GM21576 (cell line): Measurements from ENCODE around the gene SLC25A3.
A peak's percentile ranks its signal among the peaks of the same experiment; 100 is the strongest.
"Not testable (repeated sequence)": the region's sequence is repeated elsewhere in the genome, so short reads cannot be mapped to it uniquely, and the experiment has no call there.

Experiments
- ATAC-seq: cut with Tn5 transposase; IDR thresholded peaks from one replicate; pipeline ENCODE4 v1.9.1; 2021; ENCODE audit warnings: mild to moderate bottlenecking, moderate library complexity; ENCODE audit not compliant: unreplicated experiment

SLC25A3 gene

DNA sequence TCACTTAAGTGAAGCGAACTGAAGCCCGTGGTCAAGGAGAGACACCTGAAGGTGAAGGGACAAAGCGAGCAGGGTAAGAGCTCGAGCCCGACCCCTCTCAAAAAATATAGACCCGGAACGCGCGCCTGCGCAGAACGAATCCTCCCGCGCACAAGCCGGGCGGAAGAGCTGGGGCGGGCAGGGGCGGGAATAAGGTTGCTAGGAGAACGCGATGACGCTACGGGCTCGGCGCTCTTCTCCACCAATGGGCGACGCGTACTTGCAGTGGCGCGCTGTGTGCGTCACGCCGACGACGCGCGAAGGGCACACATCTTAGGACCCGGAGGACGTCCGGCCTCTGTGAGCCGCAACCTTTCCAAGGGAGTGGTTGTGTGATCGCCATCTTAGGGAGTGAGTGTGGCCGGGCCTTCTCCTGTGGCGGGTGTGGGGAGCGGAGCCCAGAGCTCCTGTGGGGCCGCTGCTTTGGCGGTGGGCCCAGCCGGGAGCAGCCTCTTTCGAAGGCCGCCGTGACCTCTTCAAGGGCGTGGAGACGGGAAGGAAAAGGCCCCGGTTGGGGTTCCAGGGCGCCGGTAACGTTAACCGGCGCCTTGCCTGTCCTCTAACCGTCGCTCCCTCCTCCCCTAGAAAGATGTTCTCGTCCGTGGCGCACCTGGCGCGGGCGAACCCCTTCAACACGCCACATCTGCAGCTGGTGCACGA lies at the start of gene SLC25A3:
Gene SLC25A3, plus strand, starts transcription at position 336 of the 699 bp plus-strand sequence. Its CDS starts 293 bp downstream, at position 629.
- peak; percentile 99 for ATAC-seq

DNA sequence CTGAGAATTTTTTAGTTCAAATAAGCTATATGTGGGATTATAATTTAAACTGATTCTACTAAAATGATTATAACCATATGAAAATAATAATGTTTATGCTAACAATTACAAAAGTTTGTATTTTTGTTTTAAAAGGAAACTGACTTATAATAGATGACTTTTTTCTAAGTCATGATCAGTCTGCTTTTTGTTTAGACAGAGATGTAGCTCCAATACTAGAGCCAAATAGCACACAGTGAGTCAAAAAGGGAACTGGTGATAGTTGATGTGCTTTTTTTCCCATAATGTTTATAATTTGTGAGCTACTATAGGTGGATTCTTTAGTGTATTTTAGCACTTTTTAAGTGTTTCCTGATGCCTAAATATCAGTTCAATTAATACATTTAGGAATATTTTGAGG lies 49.8 kb upstream of the SLC25A3 start:
- ATAC-seq, result no peak

DNA sequence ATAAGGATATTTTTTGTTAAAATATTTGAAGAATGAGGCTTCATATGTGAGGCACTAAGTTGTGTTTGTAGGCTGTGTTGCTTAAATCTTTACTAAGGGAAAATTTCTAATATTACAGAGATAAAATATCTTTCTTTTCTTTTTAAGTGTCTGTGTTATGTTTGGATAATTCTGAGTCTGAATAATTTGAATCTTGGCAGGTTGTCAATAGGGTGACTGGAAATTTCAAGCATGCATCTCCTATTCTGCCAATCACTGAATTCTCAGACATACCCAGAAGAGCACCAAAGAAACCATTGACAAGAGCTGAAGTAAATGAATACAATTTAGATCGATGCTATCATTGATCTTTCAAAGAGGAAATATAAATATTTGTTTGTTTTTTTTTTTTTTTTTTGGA lies 48.7 kb upstream of the SLC25A3 start:
- ATAC-seq, result no peak

DNA sequence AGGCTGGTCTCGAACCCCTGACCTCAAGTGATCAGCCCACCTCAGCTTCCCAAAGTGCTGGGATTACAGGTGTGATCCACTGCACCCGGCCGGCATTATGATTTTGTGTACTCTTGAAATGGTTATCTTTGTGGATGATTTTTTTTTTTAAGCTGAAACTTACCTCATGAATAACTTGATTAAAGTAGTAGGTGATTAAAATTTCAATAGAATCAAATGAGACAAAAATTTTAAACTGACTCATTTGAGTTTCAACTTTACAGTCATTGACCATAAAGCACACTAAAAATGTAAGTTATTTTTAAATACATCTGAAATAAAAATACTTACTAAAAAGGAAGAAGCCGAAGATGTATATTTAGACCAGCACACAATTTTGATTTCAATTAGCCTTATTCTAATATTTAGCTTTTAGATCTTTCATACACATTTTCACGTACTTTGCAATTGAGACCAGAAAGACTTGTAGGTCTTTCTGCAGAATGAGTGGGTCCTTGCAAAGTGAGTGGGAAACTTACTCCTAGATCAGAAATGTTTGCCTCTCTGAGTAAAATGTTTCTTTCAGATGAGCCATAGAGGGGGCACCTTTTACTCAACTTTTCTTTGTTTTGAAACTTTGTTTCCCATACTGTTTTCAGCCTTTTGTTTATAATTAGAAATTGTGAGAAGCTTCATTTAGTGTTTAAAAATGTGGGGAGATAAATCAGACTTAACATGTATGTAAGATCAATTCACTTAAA lies 43.9 kb upstream of the SLC25A3 start:
- ATAC-seq, result no peak

DNA sequence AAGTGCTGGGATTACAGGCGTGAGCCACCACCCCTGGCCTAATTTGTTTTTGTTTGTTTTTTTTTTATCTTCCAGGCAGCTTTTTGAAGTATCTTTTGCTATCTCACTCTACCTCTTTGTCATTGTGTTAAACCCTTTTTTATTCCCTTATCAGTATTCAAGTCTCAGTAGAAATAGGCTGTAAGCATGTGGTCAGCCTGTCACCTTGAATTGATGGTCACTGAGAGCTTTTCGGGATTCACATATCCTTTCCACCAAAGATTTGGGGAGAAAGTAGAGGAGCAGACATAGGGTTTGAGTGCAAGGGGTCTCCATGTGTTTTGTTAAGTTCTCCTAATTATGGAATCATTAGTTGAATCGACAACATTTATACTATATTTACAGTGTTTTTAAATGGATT lies 41.7 kb upstream of the SLC25A3 start:
- ATAC-seq, result no peak

DNA sequence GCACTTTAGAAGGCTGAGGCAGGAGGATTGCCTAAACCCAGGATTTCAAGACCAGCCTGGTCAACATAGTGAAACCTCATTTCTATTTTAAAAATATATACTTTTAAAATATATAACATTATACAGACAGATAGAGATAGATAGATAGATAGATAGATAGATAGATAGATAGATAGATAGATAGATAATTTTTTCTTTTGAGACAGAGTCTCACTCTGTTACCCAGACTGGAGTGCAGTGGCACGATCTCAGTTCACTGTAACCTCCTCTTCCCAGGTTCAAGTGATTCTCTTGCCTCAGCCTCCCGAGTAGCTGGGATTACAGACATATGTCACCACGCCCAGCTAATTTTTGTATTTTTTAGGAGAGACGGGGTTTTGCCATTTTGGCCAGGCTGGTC lies 35.4 kb upstream of the SLC25A3 start:
- not testable (repeated sequence) for ATAC-seq

DNA sequence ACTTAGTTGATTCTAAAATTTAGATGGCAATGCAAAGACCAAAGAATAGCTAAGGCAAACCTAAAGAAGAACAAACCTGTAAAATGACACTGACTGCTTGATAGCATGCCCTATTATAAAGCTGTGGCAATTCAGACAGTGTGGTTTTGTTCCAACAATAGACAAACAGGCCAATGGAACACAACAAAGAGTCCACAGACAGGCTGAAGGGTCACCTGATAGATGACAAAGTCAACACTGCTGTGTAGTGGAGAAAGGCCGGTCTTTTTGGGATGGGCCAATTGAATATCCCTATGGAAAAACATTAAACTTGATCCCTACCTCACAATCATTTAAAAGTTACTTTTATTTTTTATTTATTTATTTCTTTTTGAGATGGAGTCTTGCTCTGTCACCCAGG lies 33.8 kb upstream of the SLC25A3 start:
- ATAC-seq, result no peak

DNA sequence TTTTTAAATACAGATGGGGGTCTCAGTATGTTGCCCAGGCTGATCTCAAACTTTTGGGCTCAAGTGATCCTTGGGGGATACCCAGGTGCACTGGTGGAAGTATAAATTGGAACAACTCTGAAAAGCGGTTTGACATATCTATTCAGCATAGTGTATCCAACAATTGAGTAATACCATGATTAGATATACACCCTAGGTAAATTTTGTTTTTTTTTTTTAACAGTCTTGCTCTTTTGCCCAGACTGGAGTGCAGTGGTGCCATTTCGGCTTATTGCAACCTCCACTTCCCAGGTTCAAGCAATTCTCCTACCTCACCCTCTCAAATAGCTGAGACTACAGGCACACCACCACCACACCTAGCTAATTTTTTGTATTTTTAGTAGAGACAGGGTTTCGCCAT lies 31.6 kb upstream of the SLC25A3 start:
- ATAC-seq, result no peak

DNA sequence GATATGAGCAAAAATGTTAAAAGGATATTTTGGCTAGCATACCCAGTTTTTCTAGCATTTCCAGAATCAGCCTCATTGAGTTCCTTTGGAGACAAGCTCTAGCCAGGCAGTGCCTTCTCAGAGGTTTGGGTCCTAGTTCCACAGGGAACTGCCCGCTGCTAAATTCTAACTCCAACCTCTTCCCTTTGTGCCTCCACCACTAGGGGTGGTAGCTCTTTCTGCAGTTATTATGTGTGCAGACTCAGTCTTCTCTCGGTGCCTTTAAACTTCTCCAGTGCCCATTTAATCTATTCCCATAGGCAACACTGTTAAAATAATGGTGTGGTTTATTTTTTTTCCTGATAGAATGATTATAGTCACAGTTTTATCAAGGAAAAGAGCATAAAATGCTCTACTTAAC lies 21.5 kb upstream of the SLC25A3 start:
- no peak for ATAC-seq

DNA sequence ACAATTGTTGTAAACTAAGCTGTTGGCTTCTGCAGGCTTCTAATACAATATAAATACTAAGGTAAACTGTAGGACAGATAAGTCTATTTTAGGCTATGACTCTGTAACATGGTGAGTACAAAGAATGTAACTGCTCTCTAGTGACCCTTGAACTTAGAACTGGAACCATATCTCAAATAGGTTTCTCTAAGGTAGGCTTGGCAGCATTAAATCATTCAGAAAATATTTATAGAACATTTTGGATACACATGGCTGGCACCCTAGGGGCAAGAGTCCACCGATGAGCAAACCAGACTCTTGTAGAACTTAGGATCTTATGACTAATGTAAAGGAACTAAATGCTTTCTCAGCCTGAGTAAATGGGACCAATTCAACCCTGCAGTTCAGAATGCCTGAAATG lies 19.4 kb upstream of the SLC25A3 start:
- ATAC-seq, result no peak

DNA sequence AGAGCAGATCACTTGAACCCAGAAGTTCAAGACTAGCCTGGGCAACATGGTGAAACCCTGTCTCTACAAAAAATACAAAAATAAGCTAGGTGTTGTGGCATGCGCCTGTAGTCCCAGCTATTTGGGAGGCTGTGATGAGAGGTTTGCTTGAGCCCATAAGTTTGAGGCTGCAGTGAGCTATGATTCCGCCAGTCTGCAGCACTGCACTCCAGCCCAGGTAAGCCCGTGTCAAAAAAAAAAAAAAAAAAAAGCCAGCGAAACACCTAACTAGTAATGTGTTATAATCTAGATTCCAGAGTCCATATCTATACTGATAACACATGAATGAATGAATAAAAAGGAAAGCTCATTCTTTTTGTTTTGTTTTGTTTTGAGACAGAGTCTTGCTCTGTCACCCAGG lies 18.5 kb upstream of the SLC25A3 start:
- no peak for ATAC-seq

DNA sequence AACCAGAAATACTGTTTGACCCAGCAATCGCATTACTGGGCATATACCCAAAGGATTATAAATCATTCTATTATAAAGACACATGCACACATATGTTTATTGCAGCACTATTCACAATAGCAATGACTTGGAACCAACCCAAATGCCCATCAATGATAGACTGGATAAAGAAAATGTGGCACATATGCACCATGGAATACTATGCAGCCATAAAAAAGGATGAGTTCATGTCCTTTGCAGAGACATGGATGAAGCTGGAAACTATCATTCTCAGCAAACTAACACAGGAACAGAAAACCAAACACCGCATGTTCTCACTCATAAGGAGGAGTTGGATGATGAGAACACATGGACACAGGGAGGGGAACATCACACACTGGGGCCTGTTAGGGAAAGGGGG lies 16.7 kb upstream of the SLC25A3 start:
- not testable (repeated sequence) for ATAC-seq

DNA sequence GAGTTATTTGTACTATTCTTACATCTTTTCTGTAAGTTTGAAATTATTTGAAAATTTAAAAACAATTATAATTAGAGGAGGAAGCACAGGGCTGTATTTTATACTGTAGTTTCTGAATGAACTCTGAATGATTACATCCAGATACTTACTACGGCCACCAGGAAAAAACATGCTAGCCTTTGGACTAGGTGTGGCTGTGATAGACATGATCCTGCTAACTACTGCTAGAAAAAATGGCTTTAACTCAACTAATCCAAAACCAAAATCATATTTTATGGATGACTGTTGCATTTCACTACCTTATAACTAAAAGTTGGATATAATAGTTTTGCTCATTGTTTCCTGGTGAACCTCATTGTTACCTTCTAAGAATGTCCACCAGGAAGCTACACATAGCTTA lies 15.1 kb upstream of the SLC25A3 start:
- ATAC-seq, result no peak

DNA sequence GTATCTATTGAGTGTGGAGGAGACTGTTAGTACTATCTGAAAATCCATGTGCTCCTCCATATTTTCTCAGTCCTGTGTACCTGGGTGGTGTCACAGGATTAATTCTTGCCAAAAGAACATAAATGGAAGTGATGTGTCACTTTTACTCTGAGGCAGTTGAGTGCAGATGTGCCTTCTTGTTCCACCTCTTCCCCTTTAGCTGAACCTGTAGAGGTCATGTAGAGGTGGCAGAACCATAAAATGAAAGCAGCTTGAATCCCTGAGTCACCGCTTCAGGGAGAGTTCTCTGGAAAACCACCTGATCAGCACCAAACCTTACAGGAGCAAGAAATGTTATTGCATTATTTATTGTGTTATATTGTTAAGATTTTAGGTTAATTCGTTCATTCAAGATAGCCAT lies 14.7 kb upstream of the SLC25A3 start:
- ATAC-seq, result no peak

DNA sequence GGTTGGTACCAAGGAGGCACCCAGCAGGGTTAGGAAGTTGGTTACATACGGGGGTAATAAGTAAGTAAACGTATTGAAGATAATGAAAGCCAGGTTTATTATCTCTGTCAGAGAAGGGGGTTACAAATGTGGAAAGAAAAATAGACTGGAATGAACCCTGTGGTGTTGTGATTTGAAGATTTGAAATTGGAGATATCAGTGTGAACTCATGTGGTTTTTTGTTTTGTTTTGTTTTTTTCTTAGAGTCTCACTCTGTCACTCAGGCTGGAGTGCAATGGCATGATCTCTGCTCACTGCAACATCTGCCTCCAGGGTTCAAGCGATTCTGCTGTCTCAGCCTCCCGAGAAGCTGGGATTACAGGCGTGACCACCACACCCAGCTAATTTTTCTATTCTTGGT lies 14.1 kb upstream of the SLC25A3 start:
- no peak for ATAC-seq

DNA sequence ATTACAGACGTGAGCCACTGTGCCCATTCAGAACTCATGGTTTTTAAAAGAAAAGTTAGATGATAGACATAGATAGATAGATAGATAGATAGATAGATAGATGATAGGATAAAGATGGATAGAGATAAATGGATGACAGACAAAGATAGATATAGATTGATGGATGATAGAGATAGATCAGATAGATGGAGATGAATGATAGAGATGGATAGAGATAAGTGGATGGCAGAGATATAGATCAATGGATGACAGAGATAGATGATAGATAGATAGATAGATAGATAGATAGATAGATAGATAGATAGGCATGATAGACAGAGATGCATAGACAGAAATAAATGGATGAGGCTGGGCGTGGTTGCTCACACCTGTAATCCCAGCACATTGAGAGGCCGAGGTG lies 13.7 kb upstream of the SLC25A3 start:
- ATAC-seq, result no peak

DNA sequence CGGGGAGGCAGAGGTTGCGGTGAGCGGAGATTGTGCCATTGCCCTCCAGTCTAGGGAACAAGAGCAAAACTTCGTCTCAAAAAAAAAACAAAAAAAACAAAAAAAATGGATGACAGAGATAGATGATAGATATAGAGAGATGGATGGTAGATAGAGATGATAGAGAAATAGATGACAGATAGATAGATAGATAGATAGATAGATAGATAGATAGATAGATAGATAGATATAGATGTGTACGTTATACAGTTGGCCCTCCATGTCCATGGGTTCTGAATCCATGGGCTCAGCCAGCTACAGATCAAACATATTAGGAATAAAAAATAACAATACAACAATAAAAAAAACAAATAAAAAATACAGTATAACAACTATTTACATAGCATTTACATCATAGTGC lies 12.8 kb upstream of the SLC25A3 start:
- no peak for ATAC-seq

DNA sequence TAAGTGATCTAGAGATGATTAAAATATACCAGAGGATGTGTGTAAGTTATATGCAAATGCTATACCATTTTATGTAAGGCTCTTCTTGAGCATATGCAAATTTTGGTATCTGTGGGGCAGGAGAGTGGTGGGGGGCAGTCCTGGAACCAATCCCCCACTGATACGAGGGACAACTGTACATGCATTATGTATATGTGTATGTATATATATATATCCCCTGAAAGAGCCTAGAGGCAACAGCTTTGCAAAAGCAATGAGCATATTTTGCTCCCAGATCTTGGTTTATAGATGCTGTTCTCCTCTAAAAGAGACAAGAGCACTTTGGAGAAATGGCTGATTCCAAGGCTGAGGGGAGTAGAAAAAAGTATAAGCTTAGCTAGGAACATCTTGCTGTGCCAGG lies 12.4 kb upstream of the SLC25A3 start:
- ATAC-seq, result no peak

DNA sequence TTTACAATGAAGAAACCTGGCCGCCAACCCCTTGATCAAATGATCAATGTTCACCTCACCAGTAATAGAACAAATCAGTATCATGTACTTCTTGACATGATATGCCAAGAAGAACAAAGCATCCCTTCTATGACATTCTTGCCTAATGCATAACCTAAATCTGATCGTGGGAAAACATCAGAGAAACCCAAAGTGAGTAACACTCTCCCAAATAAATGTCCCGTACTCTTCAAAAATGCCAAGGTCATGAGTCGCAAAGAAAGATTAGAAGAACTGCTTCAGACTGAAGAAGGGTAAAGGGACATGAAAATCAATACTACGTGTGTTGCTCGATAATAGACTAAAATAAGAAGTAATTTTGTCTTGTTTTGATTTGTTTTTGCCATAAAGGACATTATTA lies 11.4 kb upstream of the SLC25A3 start:
- no peak for ATAC-seq

DNA sequence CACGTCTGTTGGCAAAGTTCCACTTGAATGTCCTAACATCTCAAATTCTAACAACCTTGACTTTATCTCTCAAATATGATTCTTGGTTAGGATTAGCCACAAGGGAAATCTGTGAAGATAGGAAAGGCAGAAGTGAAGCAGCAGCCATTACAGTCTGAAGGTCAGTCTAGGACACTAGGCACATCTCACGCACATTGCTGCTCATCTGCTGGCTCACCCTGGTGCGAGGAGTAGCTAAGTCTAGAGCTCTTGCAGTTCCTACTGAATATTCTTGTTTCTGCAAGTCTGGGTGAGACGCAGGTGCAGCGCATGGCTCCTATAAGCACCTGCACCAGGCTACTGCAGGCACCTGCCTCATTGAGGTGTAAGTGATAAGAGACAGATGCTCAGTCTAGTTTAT lies 6.4 kb upstream of the SLC25A3 start:
- ATAC-seq, result no peak

DNA sequence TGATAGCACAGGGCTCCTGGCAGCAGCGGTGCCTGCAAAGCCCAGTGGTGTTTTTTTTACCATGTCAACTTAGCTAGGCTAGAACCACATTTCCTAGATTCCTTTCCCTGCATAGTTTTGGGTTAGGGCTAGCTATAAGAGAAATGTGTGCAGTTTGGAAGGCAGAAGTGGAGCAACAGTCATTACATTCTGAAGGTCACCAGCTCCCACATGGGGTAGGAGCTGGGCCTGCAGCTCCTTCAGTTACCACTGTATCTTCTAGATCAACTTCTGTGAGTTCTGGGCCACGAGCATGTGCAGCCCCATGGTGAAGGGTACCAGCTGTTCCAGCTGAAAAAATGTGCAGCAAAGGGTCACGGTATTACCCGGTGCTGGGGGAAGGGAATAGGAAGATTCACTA lies 2.3 kb upstream of the SLC25A3 start:
- ATAC-seq, result no peak

DNA sequence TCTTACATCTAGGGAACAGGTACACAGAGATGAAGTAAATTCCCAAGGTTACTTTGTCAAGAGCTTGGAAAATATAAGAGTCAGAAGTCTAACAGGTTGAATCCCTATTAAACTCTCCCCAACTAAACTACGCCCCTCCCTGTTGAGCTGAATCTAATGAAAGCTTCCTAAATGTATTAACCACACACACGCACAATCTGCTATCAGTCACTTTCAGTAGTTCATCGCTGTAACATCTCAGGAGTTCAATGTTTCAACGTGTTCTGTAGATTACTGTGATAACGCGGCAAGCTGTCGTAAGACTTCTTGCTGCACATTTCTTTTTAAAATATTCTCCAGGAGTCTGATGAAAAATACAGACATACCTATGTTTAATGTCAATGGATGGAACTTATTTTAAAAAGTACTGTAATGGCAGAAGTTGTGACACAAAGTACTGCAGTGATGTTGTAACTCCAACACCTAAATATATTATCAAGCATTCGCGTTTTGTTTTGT lies 612 bp upstream of the SLC25A3 start:
- no peak for ATAC-seq
